ENCODE data around the gene STS.

Gene STS

GRCh38 chrX:7154041-7154597 lies 6.6 kb downstream of the STS start:
- TF ChIP-seq, protein P1, sequence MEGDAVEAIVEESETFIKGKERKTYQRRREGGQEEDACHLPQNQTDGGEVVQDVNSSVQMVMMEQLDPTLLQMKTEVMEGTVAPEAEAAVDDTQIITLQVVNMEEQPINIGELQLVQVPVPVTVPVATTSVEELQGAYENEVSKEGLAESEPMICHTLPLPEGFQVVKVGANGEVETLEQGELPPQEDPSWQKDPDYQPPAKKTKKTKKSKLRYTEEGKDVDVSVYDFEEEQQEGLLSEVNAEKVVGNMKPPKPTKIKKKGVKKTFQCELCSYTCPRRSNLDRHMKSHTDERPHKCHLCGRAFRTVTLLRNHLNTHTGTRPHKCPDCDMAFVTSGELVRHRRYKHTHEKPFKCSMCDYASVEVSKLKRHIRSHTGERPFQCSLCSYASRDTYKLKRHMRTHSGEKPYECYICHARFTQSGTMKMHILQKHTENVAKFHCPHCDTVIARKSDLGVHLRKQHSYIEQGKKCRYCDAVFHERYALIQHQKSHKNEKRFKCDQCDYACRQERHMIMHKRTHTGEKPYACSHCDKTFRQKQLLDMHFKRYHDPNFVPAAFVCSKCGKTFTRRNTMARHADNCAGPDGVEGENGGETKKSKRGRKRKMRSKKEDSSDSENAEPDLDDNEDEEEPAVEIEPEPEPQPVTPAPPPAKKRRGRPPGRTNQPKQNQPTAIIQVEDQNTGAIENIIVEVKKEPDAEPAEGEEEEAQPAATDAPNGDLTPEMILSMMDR (conservative IDR thresholded peaks at IDR 0.05; ENCODE audit: control insufficient read depth, insufficient read depth, low read depth, low read length): no peak
- no peak overlapping the region for H3K4me3 ChIP-seq (ENCODE audit: control insufficient read depth, low read depth, low read length)
- DNase-seq (ENCODE audit: low read depth): no peak

DNA sequence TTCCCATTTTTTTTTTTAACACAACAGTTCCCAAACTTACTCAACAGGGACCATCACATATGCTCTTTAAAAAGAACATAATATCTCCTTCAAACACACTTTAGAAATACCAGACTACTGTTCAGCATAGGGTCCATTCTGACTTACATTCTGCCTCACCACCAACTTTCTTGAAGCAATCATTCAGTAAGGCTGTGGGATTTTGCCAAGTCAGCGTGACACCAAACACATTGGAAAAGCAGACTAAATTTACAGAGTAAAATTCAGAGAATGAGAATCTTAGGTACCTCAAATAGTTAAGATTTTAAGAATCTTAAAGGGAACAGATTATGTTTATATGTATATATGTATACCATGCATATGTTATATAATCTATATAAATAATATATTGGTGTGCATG lies 7.7 kb downstream of the STS start:
- no peak for DNase-seq (ENCODE audit: low read depth)
- no peak overlapping the region for H3K4me3 ChIP-seq (ENCODE audit: control insufficient read depth, low read depth, low read length)
- TF ChIP-seq, protein P1 (conservative IDR thresholded peaks at IDR 0.05; ENCODE audit: control insufficient read depth, insufficient read depth, low read depth, low read length): no peak

- TF ChIP-seq, protein P1 (conservative IDR thresholded peaks at IDR 0.05; ENCODE audit: control insufficient read depth, insufficient read depth, low read depth, low read length): no peak
- no peak for DNase-seq (ENCODE audit: low read depth)
- H3K4me3 ChIP-seq (ENCODE audit: control insufficient read depth, low read depth, low read length): no peak overlapping the region
Observed at GRCh38 chrX:7156879-7157278, 9.4 kb downstream of the STS start.

GRCh38 chrX:7158468-7158990 lies 11.0 kb downstream of the STS start:
- no peak overlapping the region for H3K4me3 ChIP-seq (ENCODE audit: control insufficient read depth, low read depth, low read length)
- TF ChIP-seq, protein P1 (conservative IDR thresholded peaks at IDR 0.05; ENCODE audit: control insufficient read depth, insufficient read depth, low read depth, low read length): no peak
- DNase-seq (ENCODE audit: low read depth): no peak

GRCh38 chrX:7159149-7159861 lies 11.8 kb downstream of the STS start:
- TF ChIP-seq, protein P1 (conservative IDR thresholded peaks at IDR 0.05; ENCODE audit: control insufficient read depth, insufficient read depth, low read depth, low read length): no peak
- no peak overlapping the region for H3K4me3 ChIP-seq (ENCODE audit: control insufficient read depth, low read depth, low read length)
- DNase-seq (ENCODE audit: low read depth): peak; percentile 20

GRCh38 chrX:7163146-7163677 lies 15.7 kb downstream of the STS start:
- peak; percentile 21 for DNase-seq (ENCODE audit: low read depth)
- TF ChIP-seq, protein P1 (conservative IDR thresholded peaks at IDR 0.05; ENCODE audit: control insufficient read depth, insufficient read depth, low read depth, low read length): no peak
- no peak overlapping the region for H3K4me3 ChIP-seq (ENCODE audit: control insufficient read depth, low read depth, low read length)

Data from fibroblast of mammary gland (primary cell).